ENCODE data around the gene GTSE1. TPM values are rescaled to one million over a fixed set of nuclear protein-coding genes. Genes with fewer than 3 reads are reported as not detected.
A peak's percentile ranks its signal among the peaks of the same experiment; 100 is the strongest.

Gene GTSE1
- polyA plus RNA-seq, 1 of the 3 experiments (the other 2 are of a cell fraction) = 12.2 TPM

DNA sequence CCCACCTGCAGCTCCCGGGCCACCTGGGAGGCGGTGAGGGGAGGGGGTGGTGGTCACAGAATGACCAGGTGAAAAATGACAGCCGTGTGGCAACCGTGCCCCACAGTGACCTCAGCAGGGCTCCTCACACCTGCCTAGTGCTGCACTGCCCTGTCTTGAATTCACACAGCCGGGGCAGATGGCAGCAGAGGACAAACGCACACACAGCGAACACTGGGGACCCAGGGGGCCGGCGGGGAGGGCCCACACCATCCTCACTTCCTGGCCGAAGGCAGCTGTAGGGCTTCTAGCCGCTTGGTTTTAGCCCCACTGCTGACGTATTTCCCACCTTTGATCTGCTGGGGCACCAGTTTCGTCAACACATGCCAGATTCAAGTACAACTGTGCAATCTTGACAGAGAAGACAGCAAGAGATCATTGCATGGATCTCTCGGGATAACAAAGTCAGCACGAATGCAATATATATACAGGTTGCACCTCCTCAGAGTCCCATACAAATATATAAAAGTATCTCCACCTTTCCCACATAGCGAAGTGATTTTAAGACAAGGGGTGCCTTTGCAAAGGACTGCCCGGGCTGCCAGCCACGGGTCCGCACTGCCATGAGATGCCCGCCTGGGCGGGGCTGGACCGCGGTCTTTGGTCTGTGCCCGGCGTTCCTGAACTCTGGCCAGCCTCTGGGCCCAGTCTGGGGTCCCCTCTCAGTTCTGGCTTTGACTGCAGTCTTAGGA lies 65.7 kb downstream of the GTSE1 start:
- 84% methylated on average over 23 of the region's 25 CpGs for WGBS (ENCODE audit: low lambda C conversion rate)
- TF ChIP-seq RFX5 (IDR thresholded peaks at IDR 0.05; ENCODE audit: low read length) (no peak), FOSL2 (IDR thresholded peaks at IDR 0.05; ENCODE audit: borderline replicate concordance, low read depth) (no peak), ELF1 (IDR thresholded peaks at IDR 0.05) (no peak), YY1 (IDR thresholded peaks at IDR 0.05; ENCODE audit: low read depth) (no peak), EZH2phosphoT487 (IDR thresholded peaks at IDR 0.05; ENCODE audit: borderline replicate concordance, low read depth) (no peak), SIN3A (IDR thresholded peaks at IDR 0.05; ENCODE audit: borderline replicate concordance, low read depth, low read length) (no peak), TCF12 (IDR thresholded peaks at IDR 0.05) (no peak), GABPA (IDR thresholded peaks at IDR 0.05; ENCODE audit: low read depth) (no peak), NFIC (IDR thresholded peaks at IDR 0.05; ENCODE audit: borderline replicate concordance) (no peak), RXRA (IDR thresholded peaks at IDR 0.05; ENCODE audit: borderline replicate concordance, low read depth) (no peak), TEAD4 (IDR thresholded peaks at IDR 0.05; ENCODE audit: borderline replicate concordance, insufficient read depth) (no peak), NRF1 (IDR thresholded peaks at IDR 0.05; ENCODE audit: low read depth, low read length) (no peak), RAD21 (IDR thresholded peaks at IDR 0.05; ENCODE audit: low read length) (no peak), JUND (IDR thresholded peaks at IDR 0.05) (no peak)
- TF ChIP-seq, protein P1, sequence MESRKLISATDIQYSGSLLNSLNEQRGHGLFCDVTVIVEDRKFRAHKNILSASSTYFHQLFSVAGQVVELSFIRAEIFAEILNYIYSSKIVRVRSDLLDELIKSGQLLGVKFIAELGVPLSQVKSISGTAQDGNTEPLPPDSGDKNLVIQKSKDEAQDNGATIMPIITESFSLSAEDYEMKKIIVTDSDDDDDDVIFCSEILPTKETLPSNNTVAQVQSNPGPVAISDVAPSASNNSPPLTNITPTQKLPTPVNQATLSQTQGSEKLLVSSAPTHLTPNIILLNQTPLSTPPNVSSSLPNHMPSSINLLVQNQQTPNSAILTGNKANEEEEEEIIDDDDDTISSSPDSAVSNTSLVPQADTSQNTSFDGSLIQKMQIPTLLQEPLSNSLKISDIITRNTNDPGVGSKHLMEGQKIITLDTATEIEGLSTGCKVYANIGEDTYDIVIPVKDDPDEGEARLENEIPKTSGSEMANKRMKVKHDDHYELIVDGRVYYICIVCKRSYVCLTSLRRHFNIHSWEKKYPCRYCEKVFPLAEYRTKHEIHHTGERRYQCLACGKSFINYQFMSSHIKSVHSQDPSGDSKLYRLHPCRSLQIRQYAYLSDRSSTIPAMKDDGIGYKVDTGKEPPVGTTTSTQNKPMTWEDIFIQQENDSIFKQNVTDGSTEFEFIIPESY (IDR thresholded peaks at IDR 0.05; ENCODE audit: borderline replicate concordance, low read depth) = no peak
- TF ChIP-seq, protein P2, sequence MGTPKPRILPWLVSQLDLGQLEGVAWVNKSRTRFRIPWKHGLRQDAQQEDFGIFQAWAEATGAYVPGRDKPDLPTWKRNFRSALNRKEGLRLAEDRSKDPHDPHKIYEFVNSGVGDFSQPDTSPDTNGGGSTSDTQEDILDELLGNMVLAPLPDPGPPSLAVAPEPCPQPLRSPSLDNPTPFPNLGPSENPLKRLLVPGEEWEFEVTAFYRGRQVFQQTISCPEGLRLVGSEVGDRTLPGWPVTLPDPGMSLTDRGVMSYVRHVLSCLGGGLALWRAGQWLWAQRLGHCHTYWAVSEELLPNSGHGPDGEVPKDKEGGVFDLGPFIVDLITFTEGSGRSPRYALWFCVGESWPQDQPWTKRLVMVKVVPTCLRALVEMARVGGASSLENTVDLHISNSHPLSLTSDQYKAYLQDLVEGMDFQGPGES (IDR thresholded peaks at IDR 0.05; ENCODE audit: low read depth, low read length) = no peak
- TF ChIP-seq, protein P3, sequence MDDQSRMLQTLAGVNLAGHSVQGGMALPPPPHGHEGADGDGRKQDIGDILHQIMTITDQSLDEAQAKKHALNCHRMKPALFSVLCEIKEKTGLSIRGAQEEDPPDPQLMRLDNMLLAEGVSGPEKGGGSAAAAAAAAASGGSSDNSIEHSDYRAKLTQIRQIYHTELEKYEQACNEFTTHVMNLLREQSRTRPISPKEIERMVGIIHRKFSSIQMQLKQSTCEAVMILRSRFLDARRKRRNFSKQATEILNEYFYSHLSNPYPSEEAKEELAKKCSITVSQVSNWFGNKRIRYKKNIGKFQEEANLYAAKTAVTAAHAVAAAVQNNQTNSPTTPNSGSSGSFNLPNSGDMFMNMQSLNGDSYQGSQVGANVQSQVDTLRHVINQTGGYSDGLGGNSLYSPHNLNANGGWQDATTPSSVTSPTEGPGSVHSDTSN (IDR thresholded peaks at IDR 0.05) = no peak
- TF ChIP-seq, protein P4, sequence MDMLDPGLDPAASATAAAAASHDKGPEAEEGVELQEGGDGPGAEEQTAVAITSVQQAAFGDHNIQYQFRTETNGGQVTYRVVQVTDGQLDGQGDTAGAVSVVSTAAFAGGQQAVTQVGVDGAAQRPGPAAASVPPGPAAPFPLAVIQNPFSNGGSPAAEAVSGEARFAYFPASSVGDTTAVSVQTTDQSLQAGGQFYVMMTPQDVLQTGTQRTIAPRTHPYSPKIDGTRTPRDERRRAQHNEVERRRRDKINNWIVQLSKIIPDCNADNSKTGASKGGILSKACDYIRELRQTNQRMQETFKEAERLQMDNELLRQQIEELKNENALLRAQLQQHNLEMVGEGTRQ (IDR thresholded peaks at IDR 0.05; ENCODE audit: borderline replicate concordance, low read depth, low read length) = no peak
- TF ChIP-seq, protein P5, sequence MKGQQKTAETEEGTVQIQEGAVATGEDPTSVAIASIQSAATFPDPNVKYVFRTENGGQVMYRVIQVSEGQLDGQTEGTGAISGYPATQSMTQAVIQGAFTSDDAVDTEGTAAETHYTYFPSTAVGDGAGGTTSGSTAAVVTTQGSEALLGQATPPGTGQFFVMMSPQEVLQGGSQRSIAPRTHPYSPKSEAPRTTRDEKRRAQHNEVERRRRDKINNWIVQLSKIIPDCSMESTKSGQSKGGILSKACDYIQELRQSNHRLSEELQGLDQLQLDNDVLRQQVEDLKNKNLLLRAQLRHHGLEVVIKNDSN (IDR thresholded peaks at IDR 0.05; ENCODE audit: borderline replicate concordance, low read depth) = no peak
- TF ChIP-seq, protein P6, sequence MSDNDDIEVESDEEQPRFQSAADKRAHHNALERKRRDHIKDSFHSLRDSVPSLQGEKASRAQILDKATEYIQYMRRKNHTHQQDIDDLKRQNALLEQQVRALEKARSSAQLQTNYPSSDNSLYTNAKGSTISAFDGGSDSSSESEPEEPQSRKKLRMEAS (IDR thresholded peaks at IDR 0.05; ENCODE audit: low read depth) = no peak
- ChIA-PET POLR2A (no interaction called here), CTCF (interaction anchor here (1.1 to 1.8 kb wide), 2 partner anchors 7 to 180 kb away, joined by 5 to 6 read pairs; no protein-coding TSS in a partner anchor)
- H3K27me3 ChIP-seq (ENCODE audit: insufficient read depth) = no peaks in the 10 kb centered on the region
- no peaks in the 10 kb centered on the region for H3K9me3 ChIP-seq
- peaks cover 5% of the 10 kb centered on the region for H3F3A ChIP-seq (replicated peaks; ENCODE audit: insufficient read depth)
- H3K9me2 ChIP-seq = no peaks in the 10 kb centered on the region
- H3K9ac ChIP-seq = no peak overlapping the region
- H3K4me1 ChIP-seq (ENCODE audit: control insufficient read depth in 1 of 2, insufficient read depth in 2 of 2, low read depth in 1 of 2, low read length in 1 of 2) = no peaks in the 10 kb centered on the region
- H4K20me1 ChIP-seq (ENCODE audit: insufficient read depth) = no peaks in the 10 kb centered on the region
- no peak overlapping the region for H3K4me2 ChIP-seq
- H3K79me2 ChIP-seq (ENCODE audit: insufficient read depth) = no peaks in the 10 kb centered on the region
- no peak overlapping the region for H2AFZ ChIP-seq (ENCODE audit: low read depth)
- peak; percentile 32 for DNase-seq
- H3K36me3 ChIP-seq (replicated peaks in 1 of 2; ENCODE audit: control insufficient read depth in 1 of 2, insufficient read depth in 2 of 2, low read length in 1 of 2) = no peaks in the 10 kb centered on the region
- H3K27ac ChIP-seq (ENCODE audit: low read depth in 2 of 2, low read length in 1 of 2) = no peak overlapping the region
- H3K4me3 ChIP-seq (ENCODE audit: low read depth in 2 of 2, low read length in 1 of 2) = no peak overlapping the region
